RWPE1 (cell line): ENCODE measurements around the gene NAALADL2.

ENCODE experiments used
- CTCF ChIA-PET: fragments of 350-600 bp; sonication (Branson Sonifier 250); formaldehyde crosslinking; extraction: SDS; loops from one replicate; lab custom pipeline; 2021; lab: Yijun Ruan, JAX
- POLR2A ChIA-PET: fragments of 400-600 bp; formaldehyde crosslinking; extraction: SDS; loops from one replicate; lab custom pipeline; 2020; ENCODE audit warnings: antibody characterized with exemption; ENCODE audit not compliant: low non-redundant PET; lab: Yijun Ruan, JAX
- DNase-seq: peaks from one replicate; pipeline ENCODE4 v3.0.0; 2012; ENCODE audit warnings: low spot score
- H3K27ac ChIP-seq: fragments of 450-650 bp; 2 replicates; pipeline ENCODE4 v1.5.1; 2017
- TF ChIP-seq, protein P1 (sequence below): fragments of 450-650 bp; conservative IDR thresholded peaks from 2 replicates; pipeline ENCODE4 v1.5.1; 2017; ENCODE audit warnings: low read depth, mild to moderate bottlenecking

The NAALADL2 gene

DNA sequence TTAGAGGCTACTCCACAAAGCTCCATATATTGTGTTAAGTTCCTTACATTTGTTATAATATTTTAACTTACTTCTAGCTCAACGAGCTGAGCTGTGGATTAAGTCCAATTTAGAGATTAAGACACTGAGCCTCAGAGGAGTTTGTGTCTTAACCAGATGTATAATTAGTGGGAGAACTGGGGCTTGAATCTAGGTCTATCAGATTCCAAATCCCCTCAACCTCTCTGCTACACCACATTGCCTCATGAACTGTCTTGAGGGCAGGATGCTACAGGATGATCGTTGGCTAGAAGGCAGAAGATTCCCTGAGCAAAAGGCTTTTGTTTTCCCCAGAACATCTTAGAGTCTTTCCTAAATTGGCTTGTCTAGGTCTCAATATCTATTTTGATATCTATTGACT lies 890.8 kb downstream of the NAALADL2 start:
- POLR2A ChIA-PET, result no interaction called here
- CTCF ChIA-PET, result no interaction called here
- no peak for DNase-seq
- TF ChIP-seq, protein P1, sequence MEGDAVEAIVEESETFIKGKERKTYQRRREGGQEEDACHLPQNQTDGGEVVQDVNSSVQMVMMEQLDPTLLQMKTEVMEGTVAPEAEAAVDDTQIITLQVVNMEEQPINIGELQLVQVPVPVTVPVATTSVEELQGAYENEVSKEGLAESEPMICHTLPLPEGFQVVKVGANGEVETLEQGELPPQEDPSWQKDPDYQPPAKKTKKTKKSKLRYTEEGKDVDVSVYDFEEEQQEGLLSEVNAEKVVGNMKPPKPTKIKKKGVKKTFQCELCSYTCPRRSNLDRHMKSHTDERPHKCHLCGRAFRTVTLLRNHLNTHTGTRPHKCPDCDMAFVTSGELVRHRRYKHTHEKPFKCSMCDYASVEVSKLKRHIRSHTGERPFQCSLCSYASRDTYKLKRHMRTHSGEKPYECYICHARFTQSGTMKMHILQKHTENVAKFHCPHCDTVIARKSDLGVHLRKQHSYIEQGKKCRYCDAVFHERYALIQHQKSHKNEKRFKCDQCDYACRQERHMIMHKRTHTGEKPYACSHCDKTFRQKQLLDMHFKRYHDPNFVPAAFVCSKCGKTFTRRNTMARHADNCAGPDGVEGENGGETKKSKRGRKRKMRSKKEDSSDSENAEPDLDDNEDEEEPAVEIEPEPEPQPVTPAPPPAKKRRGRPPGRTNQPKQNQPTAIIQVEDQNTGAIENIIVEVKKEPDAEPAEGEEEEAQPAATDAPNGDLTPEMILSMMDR, result no peak
- H3K27ac ChIP-seq, result no peak overlapping the region

GRCh38 chr3:175751089-175751488 lies 892.0 kb downstream of the NAALADL2 start:
- no peak overlapping the region for H3K27ac ChIP-seq
- CTCF ChIA-PET, result no interaction called here
- TF ChIP-seq, protein P1, result no peak
- POLR2A ChIA-PET, result no interaction called here
- no peak for DNase-seq

DNA sequence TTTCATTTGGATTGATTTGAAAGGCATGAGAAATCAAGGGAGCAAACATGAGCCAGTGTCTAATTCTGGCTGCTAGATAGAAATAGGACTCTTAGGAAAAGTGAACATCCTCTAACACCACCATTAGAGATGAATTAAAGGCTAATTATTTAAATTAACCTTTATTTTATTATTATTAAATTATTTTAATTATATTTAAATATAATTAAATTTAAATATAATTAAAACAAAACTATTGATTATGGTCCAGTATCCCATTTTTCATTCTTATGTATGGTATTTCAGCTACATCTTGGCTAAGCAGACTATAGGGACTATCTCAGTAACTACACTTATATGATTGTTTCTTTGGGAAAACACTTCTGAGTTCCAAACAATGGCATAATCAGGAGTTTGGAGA lies 904.8 kb downstream of the NAALADL2 start:
- no peak for DNase-seq
- POLR2A ChIA-PET, result no interaction called here
- TF ChIP-seq, protein P1, result no peak
- H3K27ac ChIP-seq, result no peak overlapping the region
- CTCF ChIA-PET, result no interaction called here

DNA sequence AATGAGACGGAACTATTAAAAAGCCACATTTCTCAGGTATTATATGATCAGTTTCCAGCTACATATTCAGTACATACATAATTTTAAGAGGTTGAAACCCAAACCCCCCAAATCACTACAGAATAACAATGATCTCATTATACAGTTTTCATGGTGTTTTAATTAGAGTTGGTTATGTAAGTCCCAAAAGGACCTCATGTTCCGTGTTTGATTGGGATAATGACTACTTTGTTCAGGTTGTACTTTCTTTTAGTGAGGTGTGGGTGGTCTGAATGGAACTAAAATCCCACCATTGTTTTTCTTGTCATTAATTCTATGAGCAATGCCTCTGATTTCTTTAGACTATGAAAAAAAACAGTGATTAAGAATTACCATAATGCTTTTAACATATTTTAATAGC lies 905.6 kb downstream of the NAALADL2 start:
- ChIA-PET CTCF (no interaction called here), POLR2A (no interaction called here)
- H3K27ac ChIP-seq, result no peak overlapping the region
- TF ChIP-seq, protein P1, result no peak
- DNase-seq, result no peak

DNA sequence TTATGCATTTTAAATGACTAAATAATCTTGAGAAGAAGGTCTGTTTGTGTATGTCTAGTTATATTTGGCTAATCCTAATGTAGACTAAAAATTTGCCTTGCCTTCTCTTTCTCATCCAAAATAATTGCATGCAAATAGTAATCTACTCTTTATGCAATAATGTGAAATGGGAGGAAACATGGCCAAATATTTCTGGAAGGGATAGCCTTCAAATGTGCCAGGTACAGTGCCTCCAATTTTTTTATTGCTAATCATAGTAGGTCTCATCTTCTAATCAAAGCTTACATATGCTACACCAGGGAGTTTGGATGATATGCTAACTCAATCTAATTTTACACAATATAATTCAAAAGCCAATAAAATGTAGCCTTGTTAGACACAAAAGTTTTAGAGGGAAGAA lies 911.3 kb downstream of the NAALADL2 start:
- no peak overlapping the region for H3K27ac ChIP-seq
- POLR2A ChIA-PET, result no interaction called here
- DNase-seq, result no peak
- CTCF ChIA-PET, result no interaction called here
- TF ChIP-seq, protein P1, result no peak

DNA sequence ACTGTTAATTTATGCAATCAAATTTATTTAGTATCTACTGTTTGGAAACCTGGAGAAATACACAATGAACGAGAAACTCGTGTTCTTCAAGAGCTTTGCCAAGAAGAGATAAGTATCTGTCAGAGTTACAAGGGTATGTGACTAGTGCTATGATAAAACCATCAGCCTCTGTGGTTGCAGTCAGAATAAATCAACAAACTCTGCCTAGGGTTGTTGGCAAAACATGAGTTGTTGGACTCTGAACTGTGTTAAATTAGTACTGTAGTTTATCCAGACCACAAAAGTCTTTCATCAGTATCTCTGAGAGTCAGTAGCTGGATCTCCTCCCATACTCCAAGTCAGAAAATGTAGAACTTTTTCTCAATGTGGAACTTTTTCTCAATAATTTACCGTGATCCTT lies 918.4 kb downstream of the NAALADL2 start:
- no peak overlapping the region for H3K27ac ChIP-seq
- no peak for DNase-seq
- ChIA-PET POLR2A (no interaction called here), CTCF (no interaction called here)
- TF ChIP-seq, protein P1, result no peak

GRCh38 chr3:175777965-175778364 lies 918.8 kb downstream of the NAALADL2 start:
- no peak for DNase-seq
- CTCF ChIA-PET, result no interaction called here
- no peak overlapping the region for H3K27ac ChIP-seq
- TF ChIP-seq, protein P1, result no peak
- POLR2A ChIA-PET, result no interaction called here
